SK-N-MC (cell line): ENCODE data around the gene IFNA14.
"Not testable (repeated sequence)": the region's sequence is repeated elsewhere in the genome, so short reads cannot be mapped to it uniquely, and the experiment has no call there.

Experiments used
- DNase-seq: peaks from one replicate; pipeline ENCODE4 v3.0.0-alpha.2; 2011; ENCODE audit warnings: low read depth, low spot score
- H3K27ac ChIP-seq: fragments of 200-600 bp; sonication (generic); 2 replicates; pipeline ENCODE4 v1.5.1; 2016; ENCODE audit warnings: mixed run types
- H3K36me3 ChIP-seq: fragments of 200-600 bp; sonication (generic); 2 replicates; pipeline ENCODE4 v1.6.1; 2017; ENCODE audit warnings: antibody characterized with exemption, low read length, mixed read lengths; ENCODE audit not compliant: insufficient read depth
- H3K4me3 ChIP-seq: fragments of 200-600 bp; sonication (generic); 2 replicates; pipeline ENCODE4 v1.5.1; 2016
- H3K9ac ChIP-seq: fragments of 200-600 bp; sonication (generic); 2 replicates; pipeline ENCODE4 v1.8.0; 2017; ENCODE audit warnings: mixed run types, mixed read lengths; ENCODE audit not compliant: insufficient read length
- H3K9me3 ChIP-seq: fragments of 200-600 bp; sonication (generic); 2 replicates; pipeline ENCODE4 v1.6.1; 2017; ENCODE audit warnings: low read depth, mild to moderate bottlenecking, antibody characterized with exemption, low read length, moderate library complexity, mixed read lengths
- EZH2 ChIP-seq: fragments of 200-600 bp; sonication (generic); IDR thresholded peaks from one replicate; pipeline ENCODE4 v1.6.1; 2017; ENCODE audit warnings: antibody characterized with exemption
- FOXP2 ChIP-seq: optimal IDR thresholded peaks from 2 replicates; pipeline ENCODE3; 2011; ENCODE audit warnings: mild to moderate bottlenecking, moderate library complexity; ENCODE audit not compliant: insufficient read depth; ENCODE audit errors: extremely low read length, control extremely low read depth
- POLR2AphosphoS5 ChIP-seq: IDR thresholded peaks from 2 replicates; pipeline ENCODE4 v1.6.1; 2012; ENCODE audit warnings: mild to moderate bottlenecking, low read depth, low read length, borderline replicate concordance

Gene IFNA14

DNA sequence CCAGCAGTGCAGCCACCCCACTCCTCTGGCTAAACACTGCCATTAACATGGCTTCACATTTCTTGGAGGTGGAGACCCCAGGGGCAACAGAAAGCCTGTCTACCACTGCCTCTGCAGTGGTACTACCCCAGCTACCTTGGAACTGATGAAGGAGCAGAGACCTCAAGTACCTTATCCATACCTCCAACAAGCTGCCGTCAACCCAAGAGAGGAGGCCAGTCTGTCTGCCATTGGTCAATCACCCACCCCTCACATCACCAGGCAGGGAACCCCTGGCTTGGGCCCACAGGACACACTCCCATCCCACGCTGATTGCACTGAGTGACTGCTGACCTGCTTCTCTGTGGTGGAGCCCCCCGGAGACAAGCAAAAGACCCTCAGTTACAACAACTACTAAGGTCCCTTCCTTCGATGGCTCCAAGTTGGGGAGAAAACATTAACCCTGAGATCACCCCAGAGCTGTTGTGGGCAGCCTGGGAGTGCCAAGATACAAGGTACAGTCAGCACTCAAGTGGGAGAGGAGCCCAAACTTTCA lies 5.6 kb downstream of the IFNA14 start:
- H3K9me3 ChIP-seq: no peaks in the 10 kb centered on the region
- H3K9ac ChIP-seq: no peak overlapping the region
- no peak overlapping the region for H3K27ac ChIP-seq
- no peaks in the 10 kb centered on the region for H3K36me3 ChIP-seq
- TF ChIP-seq EZH2 (no peak), FOXP2 (no peak), POLR2AphosphoS5 (no peak)
- H3K4me3 ChIP-seq: no peak overlapping the region
- DNase-seq: no peak

- no peak overlapping the region for H3K4me3 ChIP-seq
- H3K9ac ChIP-seq: no peak overlapping the region
- no peaks in the 10 kb centered on the region for H3K9me3 ChIP-seq
- no peaks in the 10 kb centered on the region for H3K36me3 ChIP-seq
- TF ChIP-seq EZH2 (no peak), FOXP2 (no peak), POLR2AphosphoS5 (no peak)
- no peak for DNase-seq
- H3K27ac ChIP-seq: no peak overlapping the region
Observed at GRCh38 chr9:21233258-21233657, 6.5 kb downstream of the IFNA14 start.

DNA sequence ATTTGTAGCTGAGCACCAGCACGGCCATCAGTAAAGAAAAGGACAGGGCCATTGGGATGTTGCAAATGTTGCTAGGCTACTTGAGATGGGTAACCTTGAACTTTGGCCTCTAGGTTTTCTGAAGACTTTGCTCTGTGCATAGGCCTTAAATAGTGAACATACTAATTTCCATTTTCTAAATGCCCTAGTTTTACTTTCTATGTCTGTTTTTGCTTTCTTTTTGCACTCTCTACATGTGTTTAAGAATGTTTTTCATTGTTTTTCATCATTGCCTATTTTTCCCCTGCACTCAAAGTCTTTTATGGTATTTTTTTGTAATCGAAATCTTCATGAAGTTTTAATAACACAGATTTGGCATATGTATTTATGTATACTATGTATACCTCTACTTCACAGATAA lies 11.7 kb downstream of the IFNA14 start, which contains the start of gene IFNA17:
Gene IFNA17, minus strand, starts transcription at position 101 of the 400 bp plus-strand sequence. Its CDS starts 49 bp downstream, at position 52.
- no peak within 1 kb of the TSS for H3K27ac ChIP-seq
- no peak within 1 kb of the TSS for H3K4me3 ChIP-seq
- H3K9me3 ChIP-seq: no peaks in the 10 kb centered on the region
- DNase-seq: no peak
- no peaks in the 10 kb centered on the region for H3K36me3 ChIP-seq
- TF ChIP-seq FOXP2 (no peak), POLR2AphosphoS5 (no peak), EZH2 (no peak)
- H3K9ac ChIP-seq: no peak within 1 kb of the TSS

GRCh38 chr9:21217211-21217610 lies 22.6 kb downstream of the IFNA14 start, which contains the start of gene IFNA16:
Gene IFNA16, minus strand, starts transcription at chr9:21217311. Its CDS starts 6 bp downstream, at chr9:21217305.
- H3K36me3 ChIP-seq, DNase-seq, H3K27ac ChIP-seq, H3K4me3 ChIP-seq, H3K9ac ChIP-seq, H3K9me3 ChIP-seq: not testable (repeated sequence)

- H3K4me3 ChIP-seq, H3K27ac ChIP-seq, DNase-seq, H3K9me3 ChIP-seq, H3K9ac ChIP-seq, H3K36me3 ChIP-seq: not testable (repeated sequence)
Observed at GRCh38 chr9:21213411-21214326, 26.1 kb downstream of the IFNA14 start.

GRCh38 chr9:21212160-21212559 lies 27.6 kb downstream of the IFNA14 start:
- DNase-seq: not testable (repeated sequence)

DNA sequence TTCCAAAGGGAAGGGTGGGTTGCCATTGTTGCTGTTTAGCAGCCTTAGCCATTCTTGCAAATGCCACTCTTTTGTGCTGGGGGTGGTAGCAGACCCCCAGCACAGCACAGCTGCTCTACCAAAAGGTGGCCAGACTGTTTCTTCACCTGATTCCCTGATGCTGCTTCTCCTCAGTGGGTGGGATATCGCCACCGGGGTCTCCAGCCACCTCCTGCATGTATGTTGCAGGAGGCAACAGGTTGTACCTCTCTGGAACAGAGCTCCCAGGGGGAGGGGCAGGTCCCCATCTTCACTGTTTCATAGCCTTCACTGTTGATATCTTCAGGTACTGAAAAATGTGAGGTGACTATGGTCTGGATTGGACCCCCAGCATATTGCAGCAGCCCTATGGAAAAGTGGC lies 29.0 kb downstream of the IFNA14 start:
- not testable (repeated sequence) for DNase-seq, H3K36me3 ChIP-seq, H3K9ac ChIP-seq, H3K9me3 ChIP-seq, H3K27ac ChIP-seq, H3K4me3 ChIP-seq

More at GRCh38 chr9:21212160-21212559, 27.6 kb downstream of the IFNA14 start:
- not testable (repeated sequence) for H3K4me3 ChIP-seq, H3K9me3 ChIP-seq, H3K9ac ChIP-seq, H3K27ac ChIP-seq, H3K36me3 ChIP-seq

- no peak overlapping the region for H3K27ac ChIP-seq
- H3K9ac ChIP-seq: no peak overlapping the region
- H3K36me3 ChIP-seq: no peaks in the 10 kb centered on the region
- no peak overlapping the region for H3K4me3 ChIP-seq
- H3K9me3 ChIP-seq: no peaks in the 10 kb centered on the region
- DNase-seq: no peak
- TF ChIP-seq FOXP2 (no peak), EZH2 (no peak), POLR2AphosphoS5 (no peak)
Observed at GRCh38 chr9:21210311-21210710, 29.5 kb downstream of the IFNA14 start.

GRCh38 chr9:21207043-21207442 lies 32.8 kb downstream of the IFNA14 start, which contains the start of gene IFNA10:
Gene IFNA10, minus strand, starts transcription at chr9:21207143. Its CDS starts 46 bp downstream, at chr9:21207097.
- not testable (repeated sequence) for H3K27ac ChIP-seq, H3K9ac ChIP-seq, H3K4me3 ChIP-seq, H3K9me3 ChIP-seq, DNase-seq, H3K36me3 ChIP-seq
